Measurements from ENCODE around the gene COL6A6.

The COL6A6 gene

GRCh38 chr3:130565224-130565623 lies 48.2 kb downstream of the COL6A6 start:
- H3K36me3 ChIP-seq = no peaks in the 10 kb centered on the region; the same call in 1 of the 2 replicates
- no peak overlapping the region for H3K4me3 ChIP-seq (ENCODE audit: low read depth, low read length)
- H3K27me3 ChIP-seq = no peaks in the 10 kb centered on the region
- H3K9me3 ChIP-seq = no peaks in the 10 kb centered on the region
- no peak for TF ChIP-seq CTCF (IDR thresholded peaks at IDR 0.05; ENCODE audit: low read depth, low read length)
- H3K4me1 ChIP-seq = no peaks in the 10 kb centered on the region
- DNase-seq = no peak
